Liver (tissue), 9 donors: ENCODE measurements around the gene ENO4. TPM values are rescaled to one million over a fixed set of nuclear protein-coding genes. Genes with fewer than 3 reads are reported as not detected.

ENCODE experiments used
- DNase-seq: peaks from one replicate; pipeline ENCODE4 v3.0.0-alpha.2; 2017; ENCODE audit warnings: low spot score
- H3K27ac ChIP-seq, 2 donors: one replicate each; pipeline ENCODE4 v1.7.0; 2013; ENCODE audit warnings: inconsistent platforms in 2 of 2, low read length in 2 of 2, control low read depth in 1 of 2, low read depth in 1 of 2, mild to moderate bottlenecking in 1 of 2
- H3K27me3 ChIP-seq, 4 donors: one replicate each; pipeline versions ENCODE4 v1.6.1 to v1.7.0; 2013; ENCODE audit warnings: low read length in 3 of 4, inconsistent platforms in 1 of 4, mild to moderate bottlenecking in 1 of 4, moderate library complexity in 1 of 4; ENCODE audit not compliant: control insufficient read depth in 4 of 4, insufficient read depth in 4 of 4
- H3K36me3 ChIP-seq, 4 donors: one replicate each; pipeline versions ENCODE4 v1.6.1 to v1.7.0; 2013; ENCODE audit warnings: low read length in 3 of 4, mild to moderate bottlenecking in 3 of 4, low read depth in 1 of 4, moderate library complexity in 1 of 4; ENCODE audit not compliant: control insufficient read depth in 4 of 4, insufficient read depth in 3 of 4
- H3K4me1 ChIP-seq, 4 donors: one replicate each; pipeline versions ENCODE4 v1.6.1 to v1.7.0; 2013; ENCODE audit warnings: low read length in 3 of 4, mild to moderate bottlenecking in 3 of 4, moderate library complexity in 1 of 4; ENCODE audit not compliant: control insufficient read depth in 4 of 4, insufficient read depth in 4 of 4
- H3K4me3 ChIP-seq, 3 donors: one replicate each; pipeline versions ENCODE4 v1.6.1 to v1.7.0; 2013; ENCODE audit warnings: low read length in 3 of 3, control low read depth in 1 of 3, low read depth in 1 of 3, mild to moderate bottlenecking in 1 of 3
- H3K9ac ChIP-seq, 2 donors: one replicate each; pipeline ENCODE4 v1.7.0; 2013; ENCODE audit warnings: low read length in 2 of 2, mild to moderate bottlenecking in 2 of 2, moderate library complexity in 2 of 2, control low read depth in 1 of 2, low read depth in 1 of 2
- H3K9me3 ChIP-seq, 4 donors: one replicate each; pipeline versions ENCODE4 v1.6.1 to v1.7.0; 2013; ENCODE audit warnings: low read length in 3 of 4; ENCODE audit not compliant: control insufficient read depth in 4 of 4
- ATF3 ChIP-seq: IDR thresholded peaks from 2 replicates; pipeline ENCODE4 v1.6.1; 2016; ENCODE audit warnings: antibody characterized with exemption
- CTCF ChIP-seq: fragments of 150-350 bp; IDR thresholded peaks from 2 replicates; pipeline ENCODE4 v1.5.1; 2017; ENCODE audit warnings: improper control_type of control experiment, low read depth, low read length; ENCODE audit not compliant: missing input control
- EGR1 ChIP-seq, 2 donors: IDR thresholded peaks; 2 replicates each; pipeline ENCODE4 v1.6.1; 2016 to 2018; ENCODE audit warnings: antibody characterized with exemption in 2 of 2, low read depth in 2 of 2
- FOXA1 ChIP-seq: IDR thresholded peaks from 2 replicates; pipeline ENCODE4 v1.6.1; 2016; ENCODE audit warnings: antibody characterized with exemption
- FOXA2 ChIP-seq: IDR thresholded peaks from 2 replicates; pipeline ENCODE4 v1.6.1; 2016; ENCODE audit warnings: antibody characterized with exemption
- GABPA ChIP-seq, 2 donors: IDR thresholded peaks in 1 of 2; conservative IDR thresholded peaks in 1 of 2; 2 replicates each; pipeline ENCODE4 v1.6.1; 2016; ENCODE audit warnings: antibody characterized with exemption in 2 of 2, mild to moderate bottlenecking in 1 of 2, moderate library complexity in 1 of 2
- HNF4A ChIP-seq, 2 donors: conservative IDR thresholded peaks; 2 replicates each; pipeline ENCODE4 v1.6.1; 2016; ENCODE audit warnings: antibody characterized with exemption in 2 of 2, mild to moderate bottlenecking in 2 of 2
- HNF4G ChIP-seq: IDR thresholded peaks from 2 replicates; pipeline ENCODE4 v1.6.1; 2016; ENCODE audit warnings: antibody characterized with exemption
- JUND ChIP-seq, 2 donors: IDR thresholded peaks; 2 replicates each; pipeline ENCODE4 v1.6.1; 2016; ENCODE audit warnings: antibody characterized with exemption in 2 of 2
- NR2F2 ChIP-seq: IDR thresholded peaks from 2 replicates; pipeline ENCODE4 v1.6.1; 2016; ENCODE audit warnings: antibody characterized with exemption
- RAD21 ChIP-seq, 2 donors: IDR thresholded peaks; 2 replicates each; pipeline ENCODE4 v1.6.1; 2016; ENCODE audit warnings: antibody characterized with exemption in 2 of 2, mild to moderate bottlenecking in 2 of 2
- REST ChIP-seq: IDR thresholded peaks from 2 replicates; pipeline ENCODE4 v1.6.1; 2016; ENCODE audit warnings: antibody characterized with exemption, mild to moderate bottlenecking
- RXRA ChIP-seq, 2 donors: IDR thresholded peaks; 2 replicates each; pipeline ENCODE4 v1.6.1; 2017 to 2018; ENCODE audit warnings: antibody characterized with exemption in 2 of 2, mild to moderate bottlenecking in 1 of 2
- SP1 ChIP-seq: IDR thresholded peaks from 2 replicates; pipeline ENCODE4 v1.6.1; 2018; ENCODE audit warnings: antibody characterized with exemption, mild to moderate bottlenecking
- TAF1 ChIP-seq: conservative IDR thresholded peaks from 2 replicates; pipeline ENCODE4 v1.6.1; 2016; ENCODE audit warnings: antibody characterized with exemption, mild to moderate bottlenecking
- YY1 ChIP-seq: IDR thresholded peaks from 2 replicates; pipeline ENCODE4 v1.6.1; 2016; ENCODE audit warnings: antibody characterized with exemption, mild to moderate bottlenecking
- WGBS: extraction: QIAGEN DNeasy Blood & Tissue Kit; methylation state at CpG from one replicate; pipeline ENCODE4 v1.1.7; 2013; 5-methylcytosine and 5-hydroxymethylcytosine counted together
- polyA plus RNA-seq, 2 donors: library from polyadenylated mRNA; stranded (reverse) in 1 of 2; unstranded in 1 of 2; fragments of 200-250 nt in 1 of 2; fragments of >200 nt in 1 of 2; fragmentation: Nextera tagmentation in 1 of 2; extraction: Ambion mirVana in 1 of 2; gene quantifications; one replicate each; pipeline versions ENCODE4 v1.2.1 to v1.2.3, GENCODE V29; 2013 to 2015
- total RNA-seq, 2 donors: library from RNA; depleted of rRNA; stranded (reverse); fragments of >200 nt; gene quantifications; one replicate each; pipeline ENCODE4 v1.2.3, GENCODE V29; 2014
- TF ChIP-seq, protein P1 (sequence below): IDR thresholded peaks from 2 replicates; pipeline ENCODE4 v1.6.1; 2016; ENCODE audit warnings: antibody characterized with exemption
- TF ChIP-seq, protein P2 (sequence below): IDR thresholded peaks from 2 replicates; pipeline ENCODE4 v1.6.1; 2016; ENCODE audit warnings: antibody characterized with exemption
- donor health status: healthy.
- donor health status: healthy.
- donor health status: healthy.
- donor health status: healthy.
- donor health status: healthy.

The ENO4 gene
- total and polyA plus RNA-seq, 4 donors: 0.03 to 0.19 (median 0.10) TPM

- no peak for DNase-seq
- 82% methylated on average over 2 of the region's 2 CpGs for WGBS
- no peak for TF ChIP-seq HNF4G
- no peak for TF ChIP-seq NR2F2
- TF ChIP-seq, protein P1, sequence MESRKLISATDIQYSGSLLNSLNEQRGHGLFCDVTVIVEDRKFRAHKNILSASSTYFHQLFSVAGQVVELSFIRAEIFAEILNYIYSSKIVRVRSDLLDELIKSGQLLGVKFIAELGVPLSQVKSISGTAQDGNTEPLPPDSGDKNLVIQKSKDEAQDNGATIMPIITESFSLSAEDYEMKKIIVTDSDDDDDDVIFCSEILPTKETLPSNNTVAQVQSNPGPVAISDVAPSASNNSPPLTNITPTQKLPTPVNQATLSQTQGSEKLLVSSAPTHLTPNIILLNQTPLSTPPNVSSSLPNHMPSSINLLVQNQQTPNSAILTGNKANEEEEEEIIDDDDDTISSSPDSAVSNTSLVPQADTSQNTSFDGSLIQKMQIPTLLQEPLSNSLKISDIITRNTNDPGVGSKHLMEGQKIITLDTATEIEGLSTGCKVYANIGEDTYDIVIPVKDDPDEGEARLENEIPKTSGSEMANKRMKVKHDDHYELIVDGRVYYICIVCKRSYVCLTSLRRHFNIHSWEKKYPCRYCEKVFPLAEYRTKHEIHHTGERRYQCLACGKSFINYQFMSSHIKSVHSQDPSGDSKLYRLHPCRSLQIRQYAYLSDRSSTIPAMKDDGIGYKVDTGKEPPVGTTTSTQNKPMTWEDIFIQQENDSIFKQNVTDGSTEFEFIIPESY: no peak
- no peak for TF ChIP-seq REST
- no peak for TF ChIP-seq EGR1 (IDR thresholded peaks at IDR 0.05; ENCODE audit: low read depth in 2 of 2)
- TF ChIP-seq SP1: no peak
- TF ChIP-seq RAD21 (IDR thresholded peaks at IDR 0.05): no peak
- TF ChIP-seq FOXA1: no peak
- TF ChIP-seq FOXA2: no peak
- no peak for TF ChIP-seq TAF1
- TF ChIP-seq, protein P2, sequence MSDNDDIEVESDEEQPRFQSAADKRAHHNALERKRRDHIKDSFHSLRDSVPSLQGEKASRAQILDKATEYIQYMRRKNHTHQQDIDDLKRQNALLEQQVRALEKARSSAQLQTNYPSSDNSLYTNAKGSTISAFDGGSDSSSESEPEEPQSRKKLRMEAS: no peak
- TF ChIP-seq CTCF: no peak
- TF ChIP-seq RXRA (IDR thresholded peaks at IDR 0.05): no peak
- TF ChIP-seq JUND (IDR thresholded peaks at IDR 0.05): no peak
- TF ChIP-seq ATF3: no peak
- no peak for TF ChIP-seq GABPA (IDR thresholded peaks at IDR 0.05 in 1 of 2, conservative IDR thresholded peaks at IDR 0.05 in 1 of 2)
These were observed 38.4 kb upstream of the ENO4 start for GRCh38 chr10:116810895-116811294.

DNA sequence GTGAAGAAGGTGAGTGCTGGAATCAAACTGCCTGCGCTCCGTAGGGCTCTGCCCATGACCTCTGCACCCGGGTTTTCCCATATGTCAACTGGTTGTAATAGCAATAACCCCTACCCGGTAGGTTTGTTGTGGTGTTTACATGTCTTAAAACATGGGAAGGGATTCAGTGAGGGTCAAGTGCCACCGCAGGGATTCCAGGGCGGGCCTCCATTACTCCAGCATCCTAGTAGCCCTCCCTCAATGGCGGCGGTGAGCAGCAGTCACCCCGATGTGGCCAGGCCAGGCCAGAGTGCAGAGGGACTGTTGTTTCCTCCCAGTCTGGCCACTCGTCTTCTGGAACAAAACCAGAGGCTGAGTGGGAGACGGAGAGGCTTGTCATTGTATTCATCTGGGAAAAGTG lies 37.6 kb upstream of the ENO4 start:
- Histone ChIP-seq H3K36me3 (no peaks in the 10 kb centered on the region), H3K27me3 (peaks cover 0 to 4% (median 2%) of the 10 kb centered on the region in 4 donors), H3K4me3 (no peak overlapping the region), H3K9ac (no peak overlapping the region), H3K9me3 (no peaks in the 10 kb centered on the region), H3K27ac (no peak overlapping the region), H3K4me1 (peaks cover 0 to 2% (median 0%) of the 10 kb centered on the region in 4 donors)
- no peak for TF ChIP-seq CTCF
- no peak for TF ChIP-seq YY1
- no peak for TF ChIP-seq ATF3
- no peak for TF ChIP-seq FOXA2
- no peak for TF ChIP-seq RAD21 (IDR thresholded peaks at IDR 0.05)
- TF ChIP-seq RXRA (IDR thresholded peaks at IDR 0.05): no peak
- no peak for TF ChIP-seq HNF4A (conservative IDR thresholded peaks at IDR 0.05)
- no peak for TF ChIP-seq SP1
- TF ChIP-seq, protein P2: no peak
- no peak for TF ChIP-seq EGR1 (IDR thresholded peaks at IDR 0.05; ENCODE audit: low read depth in 2 of 2)
- TF ChIP-seq NR2F2: no peak
- no peak for DNase-seq
- WGBS: 90% methylated on average over 11 of the region's 11 CpGs

More at GRCh38 chr10:116810895-116811294, 38.4 kb upstream of the ENO4 start:
- peaks cover 0 to 4% (median 2%) of the 10 kb centered on the region in 4 donors for H3K27me3 ChIP-seq
- H3K9ac ChIP-seq: no peak overlapping the region
- H3K4me3 ChIP-seq: no peak overlapping the region
- H3K9me3 ChIP-seq: no peaks in the 10 kb centered on the region
- H3K4me1 ChIP-seq: no peaks in the 10 kb centered on the region
- H3K36me3 ChIP-seq: no peaks in the 10 kb centered on the region
- H3K27ac ChIP-seq: no peak overlapping the region
